HepG2 (cell line): ENCODE results near the gene MRPL48. TPM values are rescaled to one million over a fixed set of nuclear protein-coding genes. Genes with fewer than 3 reads are reported as not detected.

Experiments used
- ATF3 ChIP-seq: sonication (generic); formaldehyde crosslinking; IDR thresholded peaks from 2 replicates; pipeline ENCODE4 v1.4.0; 2020; ENCODE audit warnings: missing genetic modification reagents
- CEBPB ChIP-seq: IDR thresholded peaks from 2 replicates; pipeline ENCODE4 v1.6.1; 2011; ENCODE audit warnings: low read depth, low read length, improper control_type of control experiment, borderline replicate concordance
- ELF3 ChIP-seq: IDR thresholded peaks from 2 replicates; pipeline ENCODE4 v1.6.1; 2016; ENCODE audit warnings: missing genetic modification reagents, missing compliant biosample characterization
- FOXP4 ChIP-seq: sonication (generic); formaldehyde crosslinking; IDR thresholded peaks from 2 replicates; pipeline ENCODE4 v1.4.0; 2020; ENCODE audit warnings: missing genetic modification reagents
- GABPB1 ChIP-seq: IDR thresholded peaks from 2 replicates; pipeline ENCODE4 v1.6.1; 2016; ENCODE audit warnings: mild to moderate bottlenecking, missing genetic modification reagents, moderate library complexity, missing compliant biosample characterization
- GATAD1 ChIP-seq: IDR thresholded peaks from 2 replicates; pipeline ENCODE4 v1.6.1; 2016; ENCODE audit warnings: missing genetic modification reagents, missing compliant biosample characterization
- HIC2 ChIP-seq: sonication (generic); formaldehyde crosslinking; IDR thresholded peaks from 2 replicates; pipeline ENCODE4 v1.9.0; 2022; ENCODE audit warnings: low read depth, missing genetic modification reagents
- KDM6A ChIP-seq: IDR thresholded peaks from 2 replicates; pipeline ENCODE4 v1.6.1; 2016; ENCODE audit warnings: low read depth
- KLF12 ChIP-seq: sonication (generic); formaldehyde crosslinking; IDR thresholded peaks from 2 replicates; pipeline ENCODE4 v1.4.0; 2020; ENCODE audit warnings: missing genetic modification reagents, borderline replicate concordance
- LRRFIP1 ChIP-seq: sonication (generic); formaldehyde crosslinking; conservative IDR thresholded peaks from 2 replicates; pipeline ENCODE4 v1.4.0; 2020; ENCODE audit warnings: missing genetic modification reagents
- MLLT10 ChIP-seq: sonication (generic); formaldehyde crosslinking; IDR thresholded peaks from 2 replicates; pipeline ENCODE4 v1.4.0; 2020; ENCODE audit warnings: missing genetic modification reagents
- ZNF225 ChIP-seq: sonication (generic); formaldehyde crosslinking; IDR thresholded peaks from 2 replicates; pipeline ENCODE4 v1.4.0; 2020; ENCODE audit warnings: mild to moderate bottlenecking, missing genetic modification reagents
- ZNF354B ChIP-seq: sonication (generic); formaldehyde crosslinking; IDR thresholded peaks from 2 replicates; pipeline ENCODE4 v1.8.0; 2022; ENCODE audit warnings: mild to moderate bottlenecking, missing genetic modification reagents
- ZNF431 ChIP-seq: sonication (generic); formaldehyde crosslinking; IDR thresholded peaks from 2 replicates; pipeline ENCODE4 v1.9.0; 2022; ENCODE audit warnings: missing genetic modification reagents, low read depth, mild to moderate bottlenecking, borderline replicate concordance
- ZNF451 ChIP-seq: sonication (generic); formaldehyde crosslinking; IDR thresholded peaks from 2 replicates; pipeline ENCODE4 v1.5.0; 2020; ENCODE audit warnings: mild to moderate bottlenecking, missing genetic modification reagents
- ZNF510 ChIP-seq: sonication (generic); formaldehyde crosslinking; IDR thresholded peaks from 2 replicates; pipeline ENCODE4 v1.4.0; 2020; ENCODE audit warnings: low read depth, mild to moderate bottlenecking, missing genetic modification reagents
- ZNF577 ChIP-seq: sonication (generic); formaldehyde crosslinking; IDR thresholded peaks from 2 replicates; pipeline ENCODE4 v1.4.0; 2020; ENCODE audit warnings: mild to moderate bottlenecking, low read depth, missing genetic modification reagents, borderline replicate concordance
- ZNF746 ChIP-seq: sonication (generic); formaldehyde crosslinking; IDR thresholded peaks from 2 replicates; pipeline ENCODE4 v1.8.0; 2022; ENCODE audit warnings: mild to moderate bottlenecking, missing genetic modification reagents
- ZNF761 ChIP-seq: sonication (generic); formaldehyde crosslinking; conservative IDR thresholded peaks from 2 replicates; pipeline ENCODE4 v1.4.0; 2020; ENCODE audit warnings: mild to moderate bottlenecking, missing genetic modification reagents
- ZNF773 ChIP-seq: sonication (generic); formaldehyde crosslinking; IDR thresholded peaks from 2 replicates; pipeline ENCODE4 v1.4.0; 2020; ENCODE audit warnings: missing genetic modification reagents, borderline replicate concordance
- ZSCAN30 ChIP-seq: sonication (generic); formaldehyde crosslinking; IDR thresholded peaks from 2 replicates; pipeline ENCODE4 v1.5.0; 2020; ENCODE audit warnings: mild to moderate bottlenecking, missing genetic modification reagents
- polyA plus RNA-seq, 8 experiments: library from polyadenylated mRNA; depleted of rRNA in 3 of 8; stranded (reverse) in 7 of 8; unstranded in 1 of 8; fragments of >200 nt; fragmentation: Illumina TruSeq in 4 of 8; extraction: Trizol in 4 of 8; gene quantifications; 2 replicates each; pipeline versions ENCODE4 v1.2.1 to v1.2.3, GENCODE V29; 2011 to 2016; ENCODE audit warnings: low read depth in 4 of 8, missing spikeins in 1 of 8, mixed read lengths in 1 of 8; ENCODE audit not compliant: insufficient read depth in 1 of 8
- total RNA-seq, 5 experiments: library from RNA; depleted of rRNA; stranded (reverse); fragments of >200 nt; fragmentation: Illumina TruSeq; extraction: Trizol; gene quantifications; 2 replicates each; pipeline ENCODE4 v1.2.3, GENCODE V29; 2016; ENCODE audit warnings: low read depth in 1 of 5

The MRPL48 gene
- total and polyA plus RNA-seq, 2 of the 13 experiments (the other 11 are each of a cell fraction or from before 2014, with no cell fraction given): 61.2 to 67.9 TPM

- TF ChIP-seq FOXP4 (CRISPR knock-in tag): peak; percentile 39; the same call in 1 of the 2 replicates
- peak; percentile 3; the same call in 1 of the 2 replicates for TF ChIP-seq ZSCAN30 (CRISPR knock-in tag)
- no peak for TF ChIP-seq ZNF773 (CRISPR knock-in tag)
- 0 out of 2 replicates have a peak, but pooled peaks have one; percentile 19 for TF ChIP-seq ZNF354B (CRISPR knock-in tag)
- TF ChIP-seq ZNF761 (CRISPR knock-in tag): 0 out of 2 replicates have a peak, but pooled peaks have one; percentile 74
- 0 out of 2 replicates have a peak, but pooled peaks have one; percentile 22 for TF ChIP-seq ZNF431
- 0 out of 2 replicates have a peak, but pooled peaks have one; percentile 43 for TF ChIP-seq ZNF577 (CRISPR knock-in tag)
- TF ChIP-seq KLF12 (CRISPR knock-in tag): no peak
- TF ChIP-seq LRRFIP1 (CRISPR knock-in tag): no peak
- peak; percentile 73; the same call in 1 of the 2 replicates for TF ChIP-seq ZNF746
- peak; percentile 55; the same call in 1 of the 2 replicates for TF ChIP-seq ZNF510 (CRISPR knock-in tag)
- no peak for TF ChIP-seq MLLT10 (CRISPR knock-in tag)
- TF ChIP-seq HIC2: peak; percentile 61; the same call in 1 of the 2 replicates
- peak; percentile 27; the same call in 1 of the 2 replicates for TF ChIP-seq ATF3
- TF ChIP-seq CEBPB: no peak
- TF ChIP-seq KDM6A (CRISPR knock-in tag): 0 out of 2 replicates have a peak, but pooled peaks have one; percentile 24
- TF ChIP-seq GATAD1 (CRISPR knock-in tag): peak; percentile 89
- TF ChIP-seq ZNF225 (CRISPR knock-in tag): peak; percentile 98
- peak; percentile 97 for TF ChIP-seq GABPB1
- 0 out of 2 replicates have a peak, but pooled peaks have one; percentile 76 for TF ChIP-seq ZNF451
- TF ChIP-seq ELF3 (CRISPR knock-in tag): peak; percentile 90
These were observed 89.0 kb downstream of the MRPL48 start, which contains the start of the genes COA4 and PAAF1 (continued) for GRCh38 chr11:73876424-73877310.
